Mucosa of descending colon (tissue), 3 donors: Measurements from ENCODE around the gene DNAJB8. TPM values are rescaled to one million over a fixed set of nuclear protein-coding genes. Genes with fewer than 3 reads are reported as not detected.

ENCODE experiments used
- ATAC-seq: fragments of 200-7000 bp; cut with Tn5 transposase; one replicate; pipeline ENCODE4 v1.9.1; 2020; ENCODE audit warnings: mild to moderate bottlenecking, moderate library complexity
- DNase-seq, 3 donors: peaks; one replicate each; pipeline ENCODE4 v3.0.0-alpha.2; 2020
- H3K36me3 ChIP-seq: fragments of 200-600 bp; one replicate; pipeline ENCODE4 v1.8.0; 2021; ENCODE audit warnings: low read depth, mild to moderate bottlenecking
- H3K4me1 ChIP-seq: fragments of 200-600 bp; one replicate; pipeline ENCODE4 v1.8.0; 2021; ENCODE audit warnings: low read depth, mild to moderate bottlenecking
- H3K4me3 ChIP-seq: fragments of 200-600 bp; one replicate; pipeline ENCODE4 v1.8.0; 2021; ENCODE audit warnings: mild to moderate bottlenecking
- H3K9me3 ChIP-seq: fragments of 200-600 bp; one replicate; pipeline ENCODE4 v1.8.0; 2021; ENCODE audit warnings: mild to moderate bottlenecking
- intact Hi-C, 2 donors: fragments of 100-400 bp; cut with DNase I in 1 of 2; cut with micrococcal nuclease in 1 of 2; formaldehyde crosslinking; loops; one replicate each; pipeline versions ENCODE4 v1.11.0 to v1.11.1; 2022; cut with DNase I, micrococcal nuclease
- total RNA-seq, 3 donors: library from RNA; stranded (reverse); fragmentation: NEBNext Ultra II Directional in 2 of 3; extraction: Animal tissue kit (Norgen Biotek cat#: 25700) in 2 of 3; gene quantifications; one replicate each; pipeline versions ENCODE4 v1.2.1 to v1.2.4, GENCODE V29; 2021 to 2023
- TF ChIP-seq, protein P1 (sequence below): fragments of 200-600 bp; IDR thresholded peaks from one replicate; pipeline ENCODE4 v1.8.0; 2022; ENCODE audit warnings: antibody characterized with exemption, mild to moderate bottlenecking
- donor health status: DM: no; HTN: no; CAD: no; lungs with moderate emphysema.
- donor health status: DM: no; HTN: no; CAD: no.
- donor health status: DM: no; HTN: yes; CAD: no.

The DNAJB8 gene
- total RNA-seq, 3 donors from 2014 or later, result not detected

GRCh38 chr3:128497305-128498126, 30.8 kb upstream of the DNAJB8 start:
- peak; percentile 74 for ATAC-seq
- intact Hi-C loops, result no loop called here
- H3K4me1 ChIP-seq, result peaks cover 18% of the 10 kb centered on the region
- H3K4me3 ChIP-seq, result no peak overlapping the region
- H3K9me3 ChIP-seq, result no peaks in the 10 kb centered on the region
- no peaks in the 10 kb centered on the region for H3K36me3 ChIP-seq
- TF ChIP-seq, protein P1, sequence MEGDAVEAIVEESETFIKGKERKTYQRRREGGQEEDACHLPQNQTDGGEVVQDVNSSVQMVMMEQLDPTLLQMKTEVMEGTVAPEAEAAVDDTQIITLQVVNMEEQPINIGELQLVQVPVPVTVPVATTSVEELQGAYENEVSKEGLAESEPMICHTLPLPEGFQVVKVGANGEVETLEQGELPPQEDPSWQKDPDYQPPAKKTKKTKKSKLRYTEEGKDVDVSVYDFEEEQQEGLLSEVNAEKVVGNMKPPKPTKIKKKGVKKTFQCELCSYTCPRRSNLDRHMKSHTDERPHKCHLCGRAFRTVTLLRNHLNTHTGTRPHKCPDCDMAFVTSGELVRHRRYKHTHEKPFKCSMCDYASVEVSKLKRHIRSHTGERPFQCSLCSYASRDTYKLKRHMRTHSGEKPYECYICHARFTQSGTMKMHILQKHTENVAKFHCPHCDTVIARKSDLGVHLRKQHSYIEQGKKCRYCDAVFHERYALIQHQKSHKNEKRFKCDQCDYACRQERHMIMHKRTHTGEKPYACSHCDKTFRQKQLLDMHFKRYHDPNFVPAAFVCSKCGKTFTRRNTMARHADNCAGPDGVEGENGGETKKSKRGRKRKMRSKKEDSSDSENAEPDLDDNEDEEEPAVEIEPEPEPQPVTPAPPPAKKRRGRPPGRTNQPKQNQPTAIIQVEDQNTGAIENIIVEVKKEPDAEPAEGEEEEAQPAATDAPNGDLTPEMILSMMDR, result peak; percentile 42
- DNase-seq, result peak; percentile 62 to 78 (median 78)

GRCh38 chr3:128496602-128497304, 30.1 kb upstream of the DNAJB8 start:
- H3K4me3 ChIP-seq, result no peak overlapping the region
- ATAC-seq, result peak; percentile 23
- DNase-seq, result no peak
- H3K36me3 ChIP-seq, result no peaks in the 10 kb centered on the region
- TF ChIP-seq, protein P1, result no peak
- H3K4me1 ChIP-seq, result peaks cover 21% of the 10 kb centered on the region
- intact Hi-C loops, result no loop called here
- no peaks in the 10 kb centered on the region for H3K9me3 ChIP-seq

GRCh38 chr3:128496019-128496601, 29.4 kb upstream of the DNAJB8 start:
- DNase-seq, result no peak
- intact Hi-C loops, result no loop called here
- Histone ChIP-seq H3K9me3 (no peaks in the 10 kb centered on the region), H3K36me3 (no peaks in the 10 kb centered on the region), H3K4me3 (no peak overlapping the region), H3K4me1 (peaks cover 21% of the 10 kb centered on the region)
- no peak for ATAC-seq
- TF ChIP-seq, protein P1, result no peak

DNA sequence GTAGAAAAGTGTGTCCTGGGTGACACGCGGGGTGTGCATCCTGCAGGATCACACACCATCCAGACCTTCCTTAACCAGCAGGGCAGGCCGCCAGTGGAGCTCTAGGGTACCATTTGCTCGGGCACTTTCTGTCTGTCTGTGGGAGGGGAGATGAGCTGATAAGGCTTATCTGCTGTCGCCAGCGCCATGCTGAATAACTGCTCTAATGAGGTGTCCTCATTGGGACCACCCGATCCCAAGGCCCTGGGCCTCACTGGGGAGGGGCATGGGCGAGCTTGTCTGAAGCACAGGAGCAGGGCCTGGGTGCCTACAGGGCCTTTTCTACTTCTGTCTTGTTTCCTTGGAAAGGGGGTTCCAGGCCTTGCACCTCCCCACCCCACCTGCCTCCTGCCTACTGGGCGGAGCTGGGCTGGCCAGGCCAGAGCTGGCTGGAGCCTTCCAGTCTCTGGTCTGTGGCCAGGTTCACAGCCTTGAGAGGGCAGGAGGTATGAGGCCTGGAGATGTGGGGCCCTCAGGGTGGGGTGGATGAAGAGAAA, 28.8 kb upstream of the DNAJB8 start:
- Histone ChIP-seq H3K9me3 (no peaks in the 10 kb centered on the region), H3K36me3 (no peaks in the 10 kb centered on the region), H3K4me3 (no peak overlapping the region), H3K4me1 (peaks cover 21% of the 10 kb centered on the region)
- DNase-seq (no peak), ATAC-seq (no peak)
- TF ChIP-seq, protein P1, result no peak
- intact Hi-C loops, result no loop called here

GRCh38 chr3:128494367-128494650, 27.6 kb upstream of the DNAJB8 start:
- intact Hi-C loops, result no loop called here
- H3K9me3 ChIP-seq, result no peaks in the 10 kb centered on the region
- H3K36me3 ChIP-seq, result no peaks in the 10 kb centered on the region
- TF ChIP-seq, protein P1, result no peak
- H3K4me1 ChIP-seq, result peaks cover 31% of the 10 kb centered on the region
- ATAC-seq, result no peak
- H3K4me3 ChIP-seq, result no peak overlapping the region
- no peak for DNase-seq
